Large intestine (tissue), 12 donors: Measurements from ENCODE around the gene FFAR4. TPM values are rescaled to one million over a fixed set of nuclear protein-coding genes. Genes with fewer than 3 reads are reported as not detected.
"Not testable (repeated sequence)": the region's sequence is repeated elsewhere in the genome, so short reads cannot be mapped to it uniquely, and the experiment has no call there.

Source experiments
- DNase-seq, 2 donors: peaks; one replicate each; pipeline versions ENCODE4 v3.0.0 to v3.0.0-alpha.2; 2013
- H3K27ac ChIP-seq: one replicate; pipeline ENCODE4 v1.5.1; 2013; ENCODE audit warnings: low read length
- H3K27me3 ChIP-seq: 2 replicates; pipeline ENCODE4 v1.6.1; 2013; ENCODE audit warnings: low read length; ENCODE audit not compliant: control insufficient read depth, insufficient read depth
- H3K36me3 ChIP-seq: 2 replicates; pipeline ENCODE4 v1.6.1; 2013; ENCODE audit warnings: low read length; ENCODE audit not compliant: control insufficient read depth, insufficient read depth
- H3K4me1 ChIP-seq: one replicate; pipeline ENCODE4 v1.6.1; 2013; ENCODE audit warnings: low read length; ENCODE audit not compliant: control insufficient read depth, insufficient read depth
- H3K4me3 ChIP-seq: one replicate; pipeline ENCODE4 v1.5.1; 2013; ENCODE audit warnings: low read length
- H3K9me3 ChIP-seq: one replicate; pipeline ENCODE4 v1.6.1; 2013; ENCODE audit warnings: mild to moderate bottlenecking, low read depth, low read length, moderate library complexity; ENCODE audit not compliant: control insufficient read depth
- WGBS: methylation state at CpG from one replicate; pipeline ENCODE4 v1.1.5; 2013; ENCODE audit warnings: low lambda C conversion rate; ENCODE audit not compliant: insufficient coverage; 5-methylcytosine and 5-hydroxymethylcytosine counted together
- long read RNA-seq, 11 donors: transcript quantifications; one replicate each; lab custom pipeline, GENCODE V29; 2026
- polyA plus RNA-seq: library from polyadenylated mRNA; unstranded; fragments of 120-200 nt; gene quantifications from one replicate; pipeline ENCODE4 v1.2.1, GENCODE V29; 2013

FFAR4 gene
- polyA plus RNA-seq, result 0.51 TPM
- long read RNA-seq, donor 1, result 0 reads
- long read RNA-seq, donor 2, result 0 reads
- long read RNA-seq, donor 3, result 0 reads
- long read RNA-seq, donor 4, result 0 reads
- long read RNA-seq, donor 5, partial matches to known transcripts, result 0 of 2 reads
- long read RNA-seq, donor 5, other reads (novel, unspliced or antisense), result 0 of 2 reads
- long read RNA-seq, donor 6, result 0 reads
- long read RNA-seq, donor 7, partial matches to known transcripts, result 0 of 3 reads
- long read RNA-seq, donor 7, other reads (novel, unspliced or antisense), result 0 of 3 reads
- long read RNA-seq, donor 8, partial matches to known transcripts, result 32 of 117 reads
- long read RNA-seq, donor 8, other reads (novel, unspliced or antisense), result 84 of 117 reads
- long read RNA-seq, donor 9, result 0 reads
- long read RNA-seq, donor 10, partial matches to known transcripts, result 0 of 1 reads
- long read RNA-seq, donor 10, other reads (novel, unspliced or antisense), result 0 of 1 reads
- long read RNA-seq, donor 11, partial matches to known transcripts, result 46 of 101 reads
- long read RNA-seq, donor 11, other reads (novel, unspliced or antisense), result 55 of 101 reads

GRCh38 chr10:93566435-93567276, at the start of gene FFAR4:
Gene FFAR4, plus strand, starts transcription at chr10:93566665. Its CDS starts 56 bp downstream, at chr10:93566721.
- DNase-seq, result peak in 1 of 2 donors; percentile 56
- Histone ChIP-seq H3K4me1 (no peaks in the 10 kb centered on the region), H3K27ac (no peak within 1 kb of the TSS), H3K36me3 (no peaks in the 10 kb centered on the region), H3K9me3 (no peaks in the 10 kb centered on the region), H3K27me3 (peaks cover 61% of the 10 kb centered on the region), H3K4me3 (peak within 1 kb of the TSS; percentile 4)
- no CpG with 5 or more reads among the region's 85 CpGs for WGBS

- Histone ChIP-seq H3K4me1 (no peaks in the 10 kb centered on the region), H3K27ac (no peak overlapping the region), H3K36me3 (peaks cover 19% of the 10 kb centered on the region), H3K27me3 (no peaks in the 10 kb centered on the region), H3K9me3 (peaks cover 6% of the 10 kb centered on the region), H3K4me3 (no peak overlapping the region)
- no CpG with 5 or more reads among the region's 4 CpGs for WGBS
- DNase-seq, result no peak
These were observed 47.9 kb upstream of the FFAR4 start for GRCh38 chr10:93518531-93518930.

GRCh38 chr10:93535293-93535692, 31.2 kb upstream of the FFAR4 start:
- WGBS, result no CpG with 5 or more reads among the region's 5 CpGs
- H3K36me3 ChIP-seq, result no peaks in the 10 kb centered on the region
- no peak overlapping the region for H3K27ac ChIP-seq
- no peak overlapping the region for H3K4me3 ChIP-seq
- no peak for DNase-seq
- H3K27me3 ChIP-seq, result no peaks in the 10 kb centered on the region
- no peaks in the 10 kb centered on the region for H3K4me1 ChIP-seq
- no peaks in the 10 kb centered on the region for H3K9me3 ChIP-seq

DNA sequence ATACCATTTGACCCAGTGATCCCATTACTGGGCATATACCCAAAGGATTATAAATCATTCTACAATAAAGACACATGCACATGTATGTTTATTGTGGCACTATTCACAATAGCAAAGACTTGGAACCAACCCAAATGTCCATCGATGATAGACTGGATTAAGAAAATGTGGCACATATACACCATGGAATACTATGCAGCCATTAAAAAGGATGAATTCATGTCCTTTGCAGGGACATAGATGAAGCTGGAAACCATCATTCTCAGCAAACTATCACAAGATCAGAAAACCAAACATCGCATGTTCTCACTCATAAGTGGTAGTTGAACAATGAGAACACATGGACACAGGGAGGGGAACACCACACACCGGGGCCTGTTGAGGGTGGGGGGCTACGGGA, 25.6 kb upstream of the FFAR4 start:
- not testable (repeated sequence) for H3K36me3 ChIP-seq, H3K9me3 ChIP-seq, H3K4me1 ChIP-seq, H3K27me3 ChIP-seq, H3K27ac ChIP-seq, DNase-seq, H3K4me3 ChIP-seq
- 100% methylated on average over 1 of the region's 4 CpGs for WGBS

DNA sequence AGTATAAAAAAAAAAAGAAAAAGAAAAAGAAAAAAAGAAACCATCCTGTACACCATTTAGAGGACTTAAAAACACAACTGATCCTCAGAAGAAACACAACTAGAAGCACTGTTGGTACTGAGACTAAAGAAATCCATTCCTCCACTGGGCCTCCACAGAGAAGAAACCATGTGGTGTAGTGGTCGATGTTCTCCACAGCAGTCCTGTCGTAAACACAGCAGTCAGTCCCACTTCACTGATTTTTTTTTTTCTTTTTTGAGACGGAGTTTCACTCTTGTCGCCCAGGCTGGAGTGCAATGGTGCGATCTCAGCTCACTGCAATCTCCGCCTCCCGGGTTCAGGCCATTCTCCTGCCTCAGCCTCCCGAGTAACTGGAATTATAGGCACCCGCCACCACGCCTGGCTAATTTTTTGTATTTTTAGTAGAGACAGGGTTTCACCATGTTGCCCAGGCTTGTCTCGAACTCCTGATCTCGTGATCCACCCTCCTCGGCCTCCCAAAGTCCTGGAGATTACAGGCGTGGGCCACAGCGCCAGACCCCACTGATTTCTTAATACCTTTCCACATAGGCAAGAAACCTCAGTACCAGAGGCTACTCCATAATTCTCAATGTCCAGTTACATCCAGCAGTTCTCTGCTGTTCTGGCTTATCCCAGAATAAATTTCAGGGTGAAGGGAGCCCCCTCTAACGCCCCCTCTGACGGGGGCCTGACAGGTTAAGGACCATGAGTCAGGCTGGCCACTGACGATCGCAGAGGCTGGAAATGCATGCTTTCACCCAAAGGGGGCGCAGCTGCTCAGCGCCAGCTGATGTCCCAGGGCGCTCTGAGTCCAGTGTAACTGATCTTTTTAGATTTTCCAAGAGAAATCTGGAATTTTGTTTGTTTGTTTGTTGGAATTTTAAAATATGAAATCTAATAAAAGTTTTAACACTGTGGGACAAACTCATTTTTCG, 24.8 kb upstream of the FFAR4 start:
- Histone ChIP-seq H3K27me3 (no peaks in the 10 kb centered on the region), H3K4me1 (peaks cover 9% of the 10 kb centered on the region), H3K36me3 (no peaks in the 10 kb centered on the region), H3K27ac (peak overlapping the region; percentile 54), H3K9me3 (no peaks in the 10 kb centered on the region), H3K4me3 (peak overlapping the region; percentile 16)
- no CpG with 5 or more reads among the region's 23 CpGs for WGBS
- DNase-seq, result peak; percentile 59 to 63

GRCh38 chr10:93542358-93542791, 24.1 kb upstream of the FFAR4 start:
- Histone ChIP-seq H3K4me3 (peak overlapping the region; percentile 16), H3K9me3 (no peaks in the 10 kb centered on the region), H3K4me1 (peaks cover 9% of the 10 kb centered on the region), H3K27ac (peak overlapping the region; percentile 54), H3K36me3 (no peaks in the 10 kb centered on the region), H3K27me3 (no peaks in the 10 kb centered on the region)
- peak; percentile 92 to 94 for DNase-seq
- no CpG with 5 or more reads among the region's 10 CpGs for WGBS

- not testable (repeated sequence) for DNase-seq, H3K27ac ChIP-seq, H3K4me3 ChIP-seq, H3K9me3 ChIP-seq, H3K36me3 ChIP-seq, H3K27me3 ChIP-seq
- no CpG with 5 or more reads among the region's 8 CpGs for WGBS
- H3K4me1 ChIP-seq, result peaks cover 25% of the 10 kb centered on the region
These were observed 19.5 kb upstream of the FFAR4 start for GRCh38 chr10:93546995-93547394.

DNA sequence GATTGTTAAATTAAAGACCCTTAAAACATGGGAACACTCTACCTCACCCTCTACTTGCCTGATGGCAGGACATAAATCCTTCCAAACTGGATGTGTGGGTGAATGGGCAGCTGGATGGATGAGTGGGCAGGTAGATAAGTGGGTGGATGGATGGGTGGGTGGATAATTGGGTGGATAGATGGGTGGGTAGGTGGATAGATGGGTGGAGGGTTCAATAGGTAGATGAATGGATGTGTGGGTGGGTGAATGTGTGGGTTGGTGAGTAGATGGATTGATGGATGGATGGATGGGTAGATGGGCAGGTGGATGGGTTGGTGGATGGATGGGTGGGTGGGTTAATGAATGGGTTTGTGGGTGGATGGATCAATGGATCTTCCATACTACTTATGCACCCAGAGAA, 18.9 kb upstream of the FFAR4 start:
- H3K36me3 ChIP-seq, result no peaks in the 10 kb centered on the region
- H3K27ac ChIP-seq, result no peak overlapping the region
- H3K9me3 ChIP-seq, result no peaks in the 10 kb centered on the region
- no peak overlapping the region for H3K4me3 ChIP-seq
- DNase-seq, result no peak
- peaks cover 22% of the 10 kb centered on the region for H3K4me1 ChIP-seq
- no peaks in the 10 kb centered on the region for H3K27me3 ChIP-seq

- 100% methylated on average over 1 of the region's 5 CpGs for WGBS
- Histone ChIP-seq H3K4me1 (peaks cover 15% of the 10 kb centered on the region), H3K9me3 (no peaks in the 10 kb centered on the region), H3K36me3 (no peaks in the 10 kb centered on the region), H3K4me3 (no peak overlapping the region), H3K27ac (peak overlapping the region; percentile 40), H3K27me3 (no peaks in the 10 kb centered on the region)
- DNase-seq, result peak in 1 of 2 donors; percentile 65
These were observed 17.9 kb upstream of the FFAR4 start for GRCh38 chr10:93548376-93549071.
